HepG2 (cell line): ENCODE results near the gene LTC4S. TPM values are rescaled to one million over a fixed set of nuclear protein-coding genes. Genes with fewer than 3 reads are reported as not detected.

Experiments
- CBX1 ChIP-seq: IDR thresholded peaks from one replicate; pipeline ENCODE4 v1.6.1; 2016; ENCODE audit warnings: antibody characterized with exemption, low read depth
- JARID2 ChIP-seq: sonication (generic); formaldehyde crosslinking; IDR thresholded peaks from 2 replicates; pipeline ENCODE4 v1.8.1; 2023; ENCODE audit warnings: missing genetic modification reagents, inconsistent platforms; ENCODE audit not compliant: insufficient replicate concordance
- MAX ChIP-seq: IDR thresholded peaks from 2 replicates; pipeline ENCODE4 v1.6.1; 2012; ENCODE audit warnings: inconsistent platforms
- MEIS1 ChIP-seq: sonication (generic); formaldehyde crosslinking; IDR thresholded peaks from 2 replicates; pipeline ENCODE4 v1.9.0; 2021; ENCODE audit warnings: mild to moderate bottlenecking, missing genetic modification reagents, moderate library complexity, borderline replicate concordance
- NCOA2 ChIP-seq: sonication (generic); formaldehyde crosslinking; IDR thresholded peaks from 2 replicates; pipeline ENCODE4 v1.8.0; 2022; ENCODE audit warnings: inconsistent platforms
- RORA ChIP-seq: sonication (generic); formaldehyde crosslinking; IDR thresholded peaks from 2 replicates; pipeline ENCODE4 v1.5.0; 2020; ENCODE audit warnings: mild to moderate bottlenecking, missing genetic modification reagents, moderate library complexity
- SIX1 ChIP-seq: sonication (generic); formaldehyde crosslinking; IDR thresholded peaks from 2 replicates; pipeline ENCODE4 v1.4.0; 2020; ENCODE audit warnings: missing genetic modification reagents, borderline replicate concordance
- TBL1XR1 ChIP-seq: fragments of 150-350 bp; IDR thresholded peaks from 2 replicates; pipeline ENCODE4 v1.6.1; 2014; ENCODE audit warnings: borderline replicate concordance, low read length; ENCODE audit not compliant: partially characterized antibody
- TOE1 ChIP-seq: sonication (generic); formaldehyde crosslinking; IDR thresholded peaks from 2 replicates; pipeline ENCODE4 v1.4.0; 2020; ENCODE audit warnings: mild to moderate bottlenecking, missing genetic modification reagents
- ZFP37 ChIP-seq: sonication (generic); formaldehyde crosslinking; IDR thresholded peaks from 2 replicates; pipeline ENCODE4 v1.4.0; 2020; ENCODE audit warnings: missing genetic modification reagents, borderline replicate concordance
- ZNF180 ChIP-seq: sonication (generic); formaldehyde crosslinking; IDR thresholded peaks from 2 replicates; pipeline ENCODE4 v1.4.0; 2020; ENCODE audit warnings: low read depth, missing genetic modification reagents, borderline replicate concordance
- ZNF337 ChIP-seq: sonication (generic); formaldehyde crosslinking; IDR thresholded peaks from 2 replicates; pipeline ENCODE4 v1.5.1; 2020; ENCODE audit warnings: missing genetic modification reagents, low read depth, mild to moderate bottlenecking, borderline replicate concordance
- ZNF740 ChIP-seq: sonication (generic); formaldehyde crosslinking; IDR thresholded peaks from 2 replicates; pipeline ENCODE4 v1.4.0; 2020; ENCODE audit warnings: missing genetic modification reagents
- ZNF790 ChIP-seq: sonication (generic); formaldehyde crosslinking; IDR thresholded peaks from 2 replicates; pipeline ENCODE4 v1.8.0; 2022; ENCODE audit warnings: missing genetic modification reagents, mild to moderate bottlenecking, borderline replicate concordance
- polyA plus RNA-seq, 8 experiments: library from polyadenylated mRNA; depleted of rRNA in 3 of 8; stranded (reverse) in 7 of 8; unstranded in 1 of 8; fragments of >200 nt; fragmentation: Illumina TruSeq in 4 of 8; extraction: Trizol in 4 of 8; gene quantifications; 2 replicates each; pipeline versions ENCODE4 v1.2.1 to v1.2.3, GENCODE V29; 2011 to 2016; ENCODE audit warnings: low read depth in 4 of 8, missing spikeins in 1 of 8, mixed read lengths in 1 of 8; ENCODE audit not compliant: insufficient read depth in 1 of 8
- total RNA-seq, 5 experiments: library from RNA; depleted of rRNA; stranded (reverse); fragments of >200 nt; fragmentation: Illumina TruSeq; extraction: Trizol; gene quantifications; 2 replicates each; pipeline ENCODE4 v1.2.3, GENCODE V29; 2016; ENCODE audit warnings: low read depth in 1 of 5
- TF ChIP-seq, protein P1 (sequence below): IDR thresholded peaks from 2 replicates; pipeline ENCODE4 v1.6.1; 2016; ENCODE audit warnings: missing biosample characterization, missing genetic modification reagents, low read depth
- TF ChIP-seq, protein P2 (sequence below): sonication (generic); formaldehyde crosslinking; IDR thresholded peaks from 2 replicates; pipeline ENCODE4 v1.4.0; 2020; ENCODE audit warnings: missing genetic modification reagents
- TF ChIP-seq, protein P3 (sequence below): sonication (generic); formaldehyde crosslinking; conservative IDR thresholded peaks from 2 replicates; pipeline ENCODE4 v1.4.0; 2020; ENCODE audit warnings: mild to moderate bottlenecking, missing genetic modification reagents, moderate library complexity

Gene LTC4S
- total and polyA plus RNA-seq, 2 of the 13 experiments (the other 11 are each of a cell fraction or from before 2014, with no cell fraction given) = 0.35 TPM; not detected in 1

GRCh38 chr5:179792612-179793467 is 946 bp upstream of the LTC4S start (continued):
- no peak for TF ChIP-seq TBL1XR1
- no peak for TF ChIP-seq ZNF337 (CRISPR knock-in tag)
- TF ChIP-seq, protein P1, sequence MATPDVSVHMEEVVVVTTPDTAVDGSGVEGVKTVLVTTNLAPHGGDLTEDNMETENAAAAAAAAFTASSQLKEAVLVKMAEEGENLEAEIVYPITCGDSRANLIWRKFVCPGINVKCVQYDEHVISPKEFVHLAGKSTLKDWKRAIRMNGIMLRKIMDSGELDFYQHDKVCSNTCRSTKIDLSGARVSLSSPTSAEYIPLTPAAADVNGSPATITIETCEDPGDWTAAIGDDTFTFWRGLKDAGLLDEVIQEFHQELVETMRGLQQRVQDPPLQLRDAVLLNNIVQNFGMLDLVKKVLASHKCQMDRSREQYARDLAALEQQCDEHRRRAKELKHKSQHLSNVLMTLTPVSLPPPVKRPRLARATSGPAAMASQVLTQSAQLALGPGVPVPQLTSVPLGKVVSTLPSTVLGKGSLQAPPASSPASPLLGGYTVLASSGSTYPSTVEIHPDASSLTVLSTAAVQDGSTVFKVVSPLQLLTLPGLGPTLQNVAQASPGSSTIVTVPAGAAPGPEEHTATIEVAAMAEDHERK (CRISPR knock-in tag) = no peak
- TF ChIP-seq ZFP37 (CRISPR knock-in tag) = no peak
- TF ChIP-seq, protein P2, sequence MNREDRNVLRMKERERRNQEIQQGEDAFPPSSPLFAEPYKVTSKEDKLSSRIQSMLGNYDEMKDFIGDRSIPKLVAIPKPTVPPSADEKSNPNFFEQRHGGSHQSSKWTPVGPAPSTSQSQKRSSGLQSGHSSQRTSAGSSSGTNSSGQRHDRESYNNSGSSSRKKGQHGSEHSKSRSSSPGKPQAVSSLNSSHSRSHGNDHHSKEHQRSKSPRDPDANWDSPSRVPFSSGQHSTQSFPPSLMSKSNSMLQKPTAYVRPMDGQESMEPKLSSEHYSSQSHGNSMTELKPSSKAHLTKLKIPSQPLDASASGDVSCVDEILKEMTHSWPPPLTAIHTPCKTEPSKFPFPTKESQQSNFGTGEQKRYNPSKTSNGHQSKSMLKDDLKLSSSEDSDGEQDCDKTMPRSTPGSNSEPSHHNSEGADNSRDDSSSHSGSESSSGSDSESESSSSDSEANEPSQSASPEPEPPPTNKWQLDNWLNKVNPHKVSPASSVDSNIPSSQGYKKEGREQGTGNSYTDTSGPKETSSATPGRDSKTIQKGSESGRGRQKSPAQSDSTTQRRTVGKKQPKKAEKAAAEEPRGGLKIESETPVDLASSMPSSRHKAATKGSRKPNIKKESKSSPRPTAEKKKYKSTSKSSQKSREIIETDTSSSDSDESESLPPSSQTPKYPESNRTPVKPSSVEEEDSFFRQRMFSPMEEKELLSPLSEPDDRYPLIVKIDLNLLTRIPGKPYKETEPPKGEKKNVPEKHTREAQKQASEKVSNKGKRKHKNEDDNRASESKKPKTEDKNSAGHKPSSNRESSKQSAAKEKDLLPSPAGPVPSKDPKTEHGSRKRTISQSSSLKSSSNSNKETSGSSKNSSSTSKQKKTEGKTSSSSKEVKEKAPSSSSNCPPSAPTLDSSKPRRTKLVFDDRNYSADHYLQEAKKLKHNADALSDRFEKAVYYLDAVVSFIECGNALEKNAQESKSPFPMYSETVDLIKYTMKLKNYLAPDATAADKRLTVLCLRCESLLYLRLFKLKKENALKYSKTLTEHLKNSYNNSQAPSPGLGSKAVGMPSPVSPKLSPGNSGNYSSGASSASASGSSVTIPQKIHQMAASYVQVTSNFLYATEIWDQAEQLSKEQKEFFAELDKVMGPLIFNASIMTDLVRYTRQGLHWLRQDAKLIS (CRISPR knock-in tag) = no peak
- no peak for TF ChIP-seq SIX1 (CRISPR knock-in tag)
- TF ChIP-seq CBX1 = no peak
- TF ChIP-seq RORA (CRISPR knock-in tag) = no peak
- no peak for TF ChIP-seq NCOA2
- no peak for TF ChIP-seq ZNF790 (CRISPR knock-in tag)
- TF ChIP-seq, protein P3, sequence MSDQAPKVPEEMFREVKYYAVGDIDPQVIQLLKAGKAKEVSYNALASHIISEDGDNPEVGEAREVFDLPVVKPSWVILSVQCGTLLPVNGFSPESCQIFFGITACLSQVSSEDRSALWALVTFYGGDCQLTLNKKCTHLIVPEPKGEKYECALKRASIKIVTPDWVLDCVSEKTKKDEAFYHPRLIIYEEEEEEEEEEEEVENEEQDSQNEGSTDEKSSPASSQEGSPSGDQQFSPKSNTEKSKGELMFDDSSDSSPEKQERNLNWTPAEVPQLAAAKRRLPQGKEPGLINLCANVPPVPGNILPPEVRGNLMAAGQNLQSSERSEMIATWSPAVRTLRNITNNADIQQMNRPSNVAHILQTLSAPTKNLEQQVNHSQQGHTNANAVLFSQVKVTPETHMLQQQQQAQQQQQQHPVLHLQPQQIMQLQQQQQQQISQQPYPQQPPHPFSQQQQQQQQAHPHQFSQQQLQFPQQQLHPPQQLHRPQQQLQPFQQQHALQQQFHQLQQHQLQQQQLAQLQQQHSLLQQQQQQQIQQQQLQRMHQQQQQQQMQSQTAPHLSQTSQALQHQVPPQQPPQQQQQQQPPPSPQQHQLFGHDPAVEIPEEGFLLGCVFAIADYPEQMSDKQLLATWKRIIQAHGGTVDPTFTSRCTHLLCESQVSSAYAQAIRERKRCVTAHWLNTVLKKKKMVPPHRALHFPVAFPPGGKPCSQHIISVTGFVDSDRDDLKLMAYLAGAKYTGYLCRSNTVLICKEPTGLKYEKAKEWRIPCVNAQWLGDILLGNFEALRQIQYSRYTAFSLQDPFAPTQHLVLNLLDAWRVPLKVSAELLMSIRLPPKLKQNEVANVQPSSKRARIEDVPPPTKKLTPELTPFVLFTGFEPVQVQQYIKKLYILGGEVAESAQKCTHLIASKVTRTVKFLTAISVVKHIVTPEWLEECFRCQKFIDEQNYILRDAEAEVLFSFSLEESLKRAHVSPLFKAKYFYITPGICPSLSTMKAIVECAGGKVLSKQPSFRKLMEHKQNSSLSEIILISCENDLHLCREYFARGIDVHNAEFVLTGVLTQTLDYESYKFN (CRISPR knock-in tag) = peak; percentile 25; the same call in 1 of the 2 replicates
- no peak for TF ChIP-seq JARID2 (CRISPR knock-in tag)
- TF ChIP-seq ZNF740 = no peak
- TF ChIP-seq ZNF180 (CRISPR knock-in tag) = no peak
- no peak for TF ChIP-seq TOE1 (CRISPR knock-in tag)
- peak; percentile 77 for TF ChIP-seq MAX
- no peak for TF ChIP-seq MEIS1
